ENCODE results near the gene OPCML.

DNA sequence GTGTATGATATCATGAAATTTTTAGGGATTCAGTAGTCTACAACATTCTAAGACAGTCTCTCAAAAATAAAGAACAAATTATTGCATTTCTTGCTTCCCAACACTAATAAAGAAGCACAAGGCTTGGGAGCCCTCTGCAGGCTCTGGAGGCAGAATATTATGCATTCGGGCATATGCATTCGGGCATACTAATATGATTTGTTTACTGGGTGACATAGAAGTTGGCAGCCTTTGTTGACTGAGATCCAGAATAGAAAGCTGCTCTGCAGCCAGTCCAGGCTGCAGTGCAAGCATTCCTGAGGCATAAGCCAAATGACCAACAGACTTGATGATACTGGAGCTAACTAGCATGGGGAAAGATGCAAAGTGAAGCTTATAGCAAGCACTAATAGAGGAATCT lies 945.5 kb downstream of the OPCML start:
- TF ChIP-seq, protein P1, sequence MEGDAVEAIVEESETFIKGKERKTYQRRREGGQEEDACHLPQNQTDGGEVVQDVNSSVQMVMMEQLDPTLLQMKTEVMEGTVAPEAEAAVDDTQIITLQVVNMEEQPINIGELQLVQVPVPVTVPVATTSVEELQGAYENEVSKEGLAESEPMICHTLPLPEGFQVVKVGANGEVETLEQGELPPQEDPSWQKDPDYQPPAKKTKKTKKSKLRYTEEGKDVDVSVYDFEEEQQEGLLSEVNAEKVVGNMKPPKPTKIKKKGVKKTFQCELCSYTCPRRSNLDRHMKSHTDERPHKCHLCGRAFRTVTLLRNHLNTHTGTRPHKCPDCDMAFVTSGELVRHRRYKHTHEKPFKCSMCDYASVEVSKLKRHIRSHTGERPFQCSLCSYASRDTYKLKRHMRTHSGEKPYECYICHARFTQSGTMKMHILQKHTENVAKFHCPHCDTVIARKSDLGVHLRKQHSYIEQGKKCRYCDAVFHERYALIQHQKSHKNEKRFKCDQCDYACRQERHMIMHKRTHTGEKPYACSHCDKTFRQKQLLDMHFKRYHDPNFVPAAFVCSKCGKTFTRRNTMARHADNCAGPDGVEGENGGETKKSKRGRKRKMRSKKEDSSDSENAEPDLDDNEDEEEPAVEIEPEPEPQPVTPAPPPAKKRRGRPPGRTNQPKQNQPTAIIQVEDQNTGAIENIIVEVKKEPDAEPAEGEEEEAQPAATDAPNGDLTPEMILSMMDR (IDR thresholded peaks at IDR 0.05; ENCODE audit: insufficient read depth, low read length, poor library complexity, severe bottlenecking), result no peak
- TF ChIP-seq EZH2phosphoT487 (conservative IDR thresholded peaks at IDR 0.05; ENCODE audit: low read length), result no peak
